Stimulated activated CD8-positive, alpha-beta memory T cell treated with anti-CD3 and anti-CD28 coated beads, Interleukin-15, amount 100 ng/mL, for 24 hours (primary cell): Measurements from ENCODE around the gene NCAM2.

Experiments
- DNase-seq: peaks from one replicate; pipeline ENCODE4 v3.0.0-alpha.2; 2020; ENCODE audit warnings: low read depth

Gene NCAM2

DNA sequence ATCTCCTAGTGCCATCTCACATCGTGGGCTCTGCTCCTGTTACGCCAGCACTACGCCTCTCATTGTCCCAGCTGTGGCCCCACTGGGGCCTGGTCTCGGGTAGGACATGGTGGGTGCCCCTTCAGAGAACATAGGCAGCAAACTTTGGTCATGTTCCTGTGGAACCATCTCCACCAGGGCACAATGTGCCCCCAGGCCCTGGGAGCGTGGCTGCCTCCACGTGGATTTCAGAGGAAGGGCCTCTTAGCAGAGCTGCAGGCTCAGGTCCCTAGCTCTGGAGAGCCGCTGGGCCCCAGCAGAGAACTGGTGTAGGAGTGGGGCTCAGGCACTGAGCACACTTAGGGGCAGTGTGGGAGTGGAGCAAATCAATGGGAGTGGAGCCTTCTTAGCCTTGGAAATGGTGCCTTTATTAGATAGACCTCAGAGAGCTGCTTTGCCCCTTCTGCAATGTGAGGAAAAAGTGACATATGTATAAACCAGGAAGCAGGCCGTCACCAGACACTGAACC, 460.0 kb downstream of the NCAM2 start:
- no peak for DNase-seq

DNA sequence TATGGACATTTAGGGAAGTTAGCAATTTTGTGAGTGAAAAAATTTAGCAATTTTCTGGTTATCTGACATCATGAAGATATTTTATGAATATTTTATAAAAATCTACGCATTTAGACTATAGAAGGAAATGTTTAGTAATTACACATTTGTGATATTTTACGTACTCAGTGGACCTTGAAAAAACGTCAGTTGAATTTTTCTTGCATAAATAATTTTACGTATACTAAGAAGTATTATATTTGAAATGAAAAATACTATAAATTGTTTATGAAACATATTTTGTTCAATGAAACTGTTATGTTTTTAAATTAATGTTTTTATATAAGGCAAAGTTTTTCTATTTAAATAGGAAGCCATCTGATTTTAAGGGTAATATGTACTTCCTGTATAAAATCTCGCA, 462.8 kb downstream of the NCAM2 start:
- DNase-seq, result no peak

DNA sequence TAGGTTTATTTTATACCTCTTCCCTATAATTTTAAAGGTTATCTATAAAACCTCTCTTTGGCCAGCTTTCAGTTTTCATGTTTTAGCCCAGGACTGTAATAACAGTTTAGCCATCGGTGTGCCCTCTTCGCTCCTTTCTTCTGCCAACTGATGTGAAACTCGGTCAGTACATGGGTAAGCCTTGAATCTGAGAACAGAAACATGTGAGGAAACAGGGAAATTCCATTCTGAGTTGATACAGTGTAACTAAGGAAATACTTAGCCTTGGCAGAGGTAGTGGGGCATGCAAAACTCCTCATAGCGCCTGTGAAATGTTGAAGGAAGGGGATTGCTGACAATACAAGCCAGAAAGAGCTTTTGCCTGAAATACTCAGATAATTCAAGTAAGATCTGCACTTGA, 465.2 kb downstream of the NCAM2 start:
- no peak for DNase-seq

DNA sequence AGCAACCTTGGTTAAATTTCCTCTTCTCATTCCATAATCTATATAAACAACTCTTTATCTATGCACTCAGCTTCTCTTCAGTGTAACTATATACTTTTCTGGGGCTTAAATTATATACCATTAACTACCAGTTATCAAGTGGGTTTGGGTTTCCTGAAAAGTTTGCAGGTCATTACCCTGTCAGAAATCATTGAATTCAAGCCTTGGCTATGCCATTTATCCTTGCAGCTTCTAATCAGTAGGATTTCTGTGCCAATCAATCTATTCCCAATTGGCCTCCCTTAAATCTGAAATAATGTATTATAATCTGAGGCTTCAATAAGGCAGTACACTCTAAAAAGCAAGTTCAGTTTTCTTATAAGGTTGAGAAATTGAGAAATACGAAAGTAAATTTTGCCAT, 466.5 kb downstream of the NCAM2 start:
- DNase-seq, result no peak

DNA sequence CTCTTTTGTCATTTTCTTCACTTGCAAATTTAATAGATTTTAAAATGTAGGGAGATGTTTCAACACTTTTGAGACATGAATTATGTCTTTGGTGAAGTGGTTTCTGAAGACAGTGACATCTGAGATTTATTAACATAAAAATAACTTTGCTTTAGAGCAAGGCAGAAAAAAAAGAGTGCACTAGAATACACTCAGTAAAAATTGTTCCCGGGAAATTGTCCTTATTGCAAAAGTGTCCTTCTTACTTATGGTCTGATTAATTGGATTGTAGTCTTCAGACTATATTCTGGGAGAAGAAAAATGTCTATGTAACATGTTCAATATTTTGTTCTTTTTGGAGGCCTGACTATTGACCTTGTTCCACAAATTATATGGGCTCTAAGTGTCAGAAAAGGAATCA, 468.5 kb downstream of the NCAM2 start:
- no peak for DNase-seq

DNA sequence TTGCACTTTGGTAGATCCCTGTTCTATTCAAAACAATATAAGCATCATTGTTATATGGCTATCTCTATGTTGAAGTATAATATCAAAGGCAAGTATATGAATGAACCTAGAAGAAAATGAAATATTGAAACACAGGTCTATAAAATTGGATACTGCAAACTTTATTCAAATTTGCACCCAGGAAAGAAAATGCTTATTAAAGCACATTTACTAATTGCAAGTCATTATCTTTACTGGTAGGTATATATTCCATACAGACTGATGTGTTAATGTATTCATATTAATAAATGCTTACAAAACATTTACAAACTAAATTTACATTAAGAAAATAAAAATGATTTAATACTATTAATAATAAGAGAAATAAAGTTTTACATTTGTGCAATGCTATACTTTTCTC, 469.8 kb downstream of the NCAM2 start:
- DNase-seq, result no peak

DNA sequence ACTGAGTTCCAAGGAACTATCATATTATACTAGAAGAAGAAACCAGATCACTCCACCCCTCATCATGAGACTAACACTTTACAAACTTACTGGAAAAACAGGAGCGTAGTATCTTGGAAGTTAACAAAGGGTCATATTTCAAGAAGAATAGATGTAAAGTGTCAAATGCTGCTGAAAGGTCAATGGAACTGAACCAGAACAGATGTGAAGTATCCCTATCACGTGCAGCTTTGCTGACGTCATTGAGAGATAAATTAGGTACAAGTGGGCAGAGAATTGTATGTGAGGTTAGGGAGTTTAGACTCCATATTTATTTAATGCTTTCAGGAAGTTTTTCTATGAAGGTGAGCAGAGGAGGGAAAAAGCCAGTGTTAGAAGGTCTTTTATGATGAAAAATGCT, 483.0 kb downstream of the NCAM2 start:
- no peak for DNase-seq

DNA sequence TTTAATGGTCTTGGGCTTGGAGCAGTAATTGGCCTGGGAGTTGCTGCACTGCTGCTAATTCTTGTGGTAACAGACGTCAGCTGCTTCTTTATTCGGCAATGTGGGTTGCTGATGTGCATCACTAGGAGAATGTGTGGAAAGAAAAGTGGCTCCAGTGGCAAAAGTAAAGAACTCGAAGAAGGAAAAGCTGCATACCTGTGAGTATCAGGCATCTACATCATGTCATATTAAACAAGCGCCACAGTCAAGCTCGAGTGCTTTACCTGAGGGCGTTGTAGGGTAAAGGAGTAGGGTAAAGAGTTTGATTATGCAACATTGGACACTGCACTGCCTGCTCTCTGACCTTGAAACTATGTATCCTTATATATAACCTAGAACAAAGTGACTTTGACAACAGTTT, 510.6 kb downstream of the NCAM2 start:
- DNase-seq, result no peak

DNA sequence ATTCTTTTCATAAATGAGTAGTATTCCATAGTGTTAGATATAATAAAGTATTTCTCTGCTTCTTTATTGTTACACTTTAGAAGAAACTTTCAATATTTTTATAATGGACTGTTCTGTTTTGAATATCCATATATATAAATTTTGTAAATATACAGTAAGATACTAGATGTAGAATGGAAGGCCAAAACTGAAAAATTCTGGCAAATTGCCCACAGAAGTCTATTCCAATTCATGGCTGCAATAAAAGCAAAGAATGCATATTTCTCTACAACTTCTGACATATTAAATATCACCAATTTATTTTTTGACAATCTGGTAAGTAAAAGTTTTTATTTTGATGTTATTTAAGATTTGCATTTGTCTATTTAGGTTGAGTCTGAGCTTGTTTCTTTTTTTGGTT, 532.5 kb downstream of the NCAM2 start:
- no peak for DNase-seq

DNA sequence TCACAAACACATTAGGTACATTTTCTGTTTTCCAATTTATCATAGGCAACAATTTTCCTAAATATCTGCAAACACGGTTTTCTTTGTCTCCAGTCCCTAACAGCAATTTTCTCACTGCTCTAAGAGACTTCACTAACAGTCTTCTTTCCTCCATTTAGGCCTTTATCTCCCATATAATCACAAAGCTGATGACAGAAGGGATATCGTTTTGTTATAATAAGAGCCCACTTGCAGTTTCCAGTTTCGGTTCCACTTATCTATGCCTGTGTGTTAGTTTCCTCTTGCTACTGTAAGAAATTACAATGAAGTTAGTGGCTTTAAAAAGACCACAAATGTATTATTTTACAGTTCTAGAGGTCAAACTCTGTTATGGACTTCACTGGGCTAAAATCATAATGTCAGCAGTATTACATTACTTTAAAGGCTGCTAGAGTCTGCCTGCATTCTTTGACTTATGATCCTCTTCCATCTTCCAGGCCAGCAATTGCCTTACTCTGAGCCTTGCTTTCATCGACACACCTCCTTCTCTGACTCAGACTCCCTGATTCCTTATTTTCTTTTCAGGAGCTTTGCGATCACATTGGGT, 549.3 kb downstream of the NCAM2 start:
- DNase-seq, result no peak

DNA sequence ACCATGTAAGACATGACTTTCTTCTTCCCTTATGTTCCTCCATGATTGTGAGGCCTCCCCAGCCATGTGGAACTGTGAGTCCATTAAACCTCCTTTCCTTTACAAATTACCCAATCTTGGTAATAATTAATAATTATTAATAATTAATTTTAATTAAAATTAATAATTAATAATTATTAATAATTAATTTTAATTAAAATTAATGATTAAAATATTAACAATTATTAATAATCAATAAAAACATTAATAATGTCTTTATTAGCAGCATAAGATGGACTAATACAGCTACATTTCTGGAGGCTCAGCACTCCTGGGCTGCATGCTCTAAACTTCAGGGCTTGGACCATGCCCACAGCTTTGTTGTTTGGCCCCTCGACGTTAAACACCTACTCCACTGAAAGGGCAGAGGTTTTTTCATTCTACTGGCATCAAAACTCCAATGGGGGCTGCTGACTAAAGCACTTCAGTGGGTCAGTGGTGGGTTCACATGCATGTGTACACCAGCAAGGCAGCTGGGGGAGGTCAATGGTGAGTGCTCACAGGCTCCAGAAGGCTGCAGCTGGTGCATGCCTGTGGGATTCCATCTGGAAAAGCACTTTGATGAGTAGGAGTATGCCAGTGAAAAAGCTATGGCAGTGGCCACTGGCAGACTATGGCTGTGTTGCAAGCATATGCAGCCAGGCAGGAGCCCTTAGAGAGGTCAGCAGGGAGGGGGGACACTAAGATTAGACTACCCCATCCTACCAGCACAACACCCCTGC, 561.3 kb downstream of the NCAM2 start:
- DNase-seq, result no peak
